ENCODE results near the gene WDR72. TPM values are rescaled to one million over a fixed set of nuclear protein-coding genes. Genes with fewer than 3 reads are reported as not detected.

The WDR72 gene
- total RNA-seq: not detected

- DNase-seq (ENCODE audit: low spot score) (no peak), ATAC-seq (ENCODE audit: low FRiP score) (no peak)
- no peak for TF ChIP-seq CTCF (IDR thresholded peaks at IDR 0.05)
These were observed at the start of gene WDR72 for GRCh38 chr15:53759411-53759931. WDR72 (minus strand) TSS chr15:53759663; CDS start chr15:53733149, 26,514 bp downstream.

- no peak for TF ChIP-seq CTCF (IDR thresholded peaks at IDR 0.05)
- DNase-seq (ENCODE audit: low spot score) (no peak), ATAC-seq (ENCODE audit: low FRiP score) (no peak)
These were observed 48.7 kb upstream of the WDR72 start for GRCh38 chr15:53808058-53808706.

- no peak for DNase-seq (ENCODE audit: low spot score)
- no peak for TF ChIP-seq CTCF (IDR thresholded peaks at IDR 0.05)
- no peak for ATAC-seq (ENCODE audit: low FRiP score)
These were observed 48.0 kb upstream of the WDR72 start for GRCh38 chr15:53807501-53807900.

- DNase-seq (ENCODE audit: low spot score): no peak
- no peak for ATAC-seq (ENCODE audit: low FRiP score)
- no peak for TF ChIP-seq CTCF (IDR thresholded peaks at IDR 0.05)
These were observed 43.2 kb upstream of the WDR72 start for GRCh38 chr15:53802672-53803071.

GRCh38 chr15:53791581-53791980 lies 32.1 kb upstream of the WDR72 start:
- DNase-seq (ENCODE audit: low spot score) (no peak), ATAC-seq (ENCODE audit: low FRiP score) (no peak)
- TF ChIP-seq CTCF (IDR thresholded peaks at IDR 0.05): no peak

- no peak for TF ChIP-seq CTCF (IDR thresholded peaks at IDR 0.05)
- DNase-seq (ENCODE audit: low spot score): no peak
- no peak for ATAC-seq (ENCODE audit: low FRiP score)
These were observed 30.4 kb upstream of the WDR72 start for GRCh38 chr15:53789654-53790375.

Data from omental fat pad (tissue), 4 donors.